Hematopoietic multipotent progenitor cell treated with erythropoietin and hydrocortisone succinate and interleukin-3 and kit ligand, for 15 days (in vitro differentiated cells): ENCODE results near the gene CEP104.

Source experiments
- DNase-seq: peaks from one replicate; pipeline ENCODE4 v3.0.0-alpha.2; 2015; ENCODE audit warnings: low spot score

CEP104 gene

DNA sequence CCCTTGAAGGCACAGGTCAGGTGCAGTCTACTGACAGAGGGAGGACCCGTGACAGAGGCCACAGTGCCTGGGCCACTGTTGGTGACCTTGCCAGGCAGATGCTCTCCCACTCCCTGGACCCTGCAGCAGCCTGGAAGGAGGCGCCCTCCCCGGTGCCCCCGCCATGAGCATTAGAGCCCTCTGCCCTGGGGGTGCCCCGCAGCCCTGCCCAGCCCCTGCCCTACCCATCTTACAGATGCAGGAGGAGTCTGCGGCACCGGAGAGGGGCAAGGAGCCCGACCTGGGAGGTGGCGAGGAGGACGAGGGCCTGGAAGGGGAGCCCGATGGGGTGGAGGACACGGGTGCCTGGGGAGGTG lies 94.2 kb downstream of the CEP104 start:
- no peak for DNase-seq

DNA sequence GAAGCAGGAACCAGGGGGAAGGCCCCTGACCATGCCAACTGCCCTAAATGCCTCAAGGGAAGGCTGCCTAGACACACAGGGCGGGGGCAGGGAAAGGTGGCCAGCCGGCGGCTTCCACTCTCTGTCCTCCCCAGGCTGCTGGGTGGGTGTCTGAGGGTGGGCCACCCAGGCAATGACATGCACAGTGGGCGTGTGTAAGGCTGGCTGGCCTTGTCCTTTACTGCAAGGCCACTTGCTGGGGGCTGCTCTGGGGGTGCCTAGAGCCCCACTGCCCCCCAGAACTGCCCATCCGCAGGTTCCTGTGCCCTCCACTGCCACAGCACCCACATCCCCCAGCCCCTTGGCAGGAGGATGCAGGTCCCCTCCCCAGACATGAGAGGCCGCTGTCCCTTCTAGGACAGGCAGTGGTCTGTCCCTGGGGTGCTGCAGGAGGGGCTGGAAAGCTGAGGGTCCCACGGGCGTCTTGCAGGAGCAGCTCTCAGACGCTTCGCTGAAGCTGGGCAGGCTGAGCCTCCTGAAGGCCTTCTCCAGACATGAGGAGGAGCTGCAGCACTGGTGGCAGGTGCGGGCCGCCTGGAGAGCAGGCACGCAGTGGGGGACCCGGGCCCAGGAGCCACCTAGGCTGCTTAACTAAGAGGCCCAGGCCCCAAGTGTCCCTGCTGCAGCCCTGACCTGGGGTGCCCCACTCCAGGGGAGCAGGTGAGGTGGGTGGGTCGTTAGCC lies 94.7 kb downstream of the CEP104 start:
- DNase-seq, result no peak
